Measurements from ENCODE around the gene ASPG. TPM values are rescaled to one million over a fixed set of nuclear protein-coding genes. Genes with fewer than 3 reads are reported as not detected.

The ASPG gene
- total RNA-seq, 4 donors from 2014 or later: 1.5 to 2.0 (median 1.9) TPM; not detected in 1

DNA sequence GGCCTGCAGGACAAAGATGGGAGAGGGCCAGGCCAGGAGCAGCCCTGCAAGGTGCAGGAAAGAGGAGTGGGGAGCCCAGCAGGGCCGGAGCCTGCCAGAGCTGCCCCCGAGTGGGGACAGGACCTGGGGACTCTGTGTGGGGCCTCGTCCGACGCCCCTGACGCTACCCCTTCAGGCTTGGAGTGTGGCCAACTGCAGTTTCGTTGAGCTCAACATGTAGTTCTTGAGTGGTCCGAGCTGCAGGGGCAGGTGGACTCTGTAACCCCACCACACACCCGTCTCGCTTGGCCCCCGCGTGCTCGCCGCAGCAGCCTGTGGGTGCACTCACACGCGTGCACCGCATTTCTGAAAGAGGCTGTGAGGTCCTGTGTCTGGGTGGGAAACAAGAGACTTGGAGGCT lies 2.0 kb downstream of the ASPG start:
- TF ChIP-seq, protein P1, sequence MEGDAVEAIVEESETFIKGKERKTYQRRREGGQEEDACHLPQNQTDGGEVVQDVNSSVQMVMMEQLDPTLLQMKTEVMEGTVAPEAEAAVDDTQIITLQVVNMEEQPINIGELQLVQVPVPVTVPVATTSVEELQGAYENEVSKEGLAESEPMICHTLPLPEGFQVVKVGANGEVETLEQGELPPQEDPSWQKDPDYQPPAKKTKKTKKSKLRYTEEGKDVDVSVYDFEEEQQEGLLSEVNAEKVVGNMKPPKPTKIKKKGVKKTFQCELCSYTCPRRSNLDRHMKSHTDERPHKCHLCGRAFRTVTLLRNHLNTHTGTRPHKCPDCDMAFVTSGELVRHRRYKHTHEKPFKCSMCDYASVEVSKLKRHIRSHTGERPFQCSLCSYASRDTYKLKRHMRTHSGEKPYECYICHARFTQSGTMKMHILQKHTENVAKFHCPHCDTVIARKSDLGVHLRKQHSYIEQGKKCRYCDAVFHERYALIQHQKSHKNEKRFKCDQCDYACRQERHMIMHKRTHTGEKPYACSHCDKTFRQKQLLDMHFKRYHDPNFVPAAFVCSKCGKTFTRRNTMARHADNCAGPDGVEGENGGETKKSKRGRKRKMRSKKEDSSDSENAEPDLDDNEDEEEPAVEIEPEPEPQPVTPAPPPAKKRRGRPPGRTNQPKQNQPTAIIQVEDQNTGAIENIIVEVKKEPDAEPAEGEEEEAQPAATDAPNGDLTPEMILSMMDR (IDR thresholded peaks at IDR 0.05): no peak
- ATAC-seq (ENCODE audit: low FRiP score): no peak
- no peak for DNase-seq (ENCODE audit: low spot score)

DNA sequence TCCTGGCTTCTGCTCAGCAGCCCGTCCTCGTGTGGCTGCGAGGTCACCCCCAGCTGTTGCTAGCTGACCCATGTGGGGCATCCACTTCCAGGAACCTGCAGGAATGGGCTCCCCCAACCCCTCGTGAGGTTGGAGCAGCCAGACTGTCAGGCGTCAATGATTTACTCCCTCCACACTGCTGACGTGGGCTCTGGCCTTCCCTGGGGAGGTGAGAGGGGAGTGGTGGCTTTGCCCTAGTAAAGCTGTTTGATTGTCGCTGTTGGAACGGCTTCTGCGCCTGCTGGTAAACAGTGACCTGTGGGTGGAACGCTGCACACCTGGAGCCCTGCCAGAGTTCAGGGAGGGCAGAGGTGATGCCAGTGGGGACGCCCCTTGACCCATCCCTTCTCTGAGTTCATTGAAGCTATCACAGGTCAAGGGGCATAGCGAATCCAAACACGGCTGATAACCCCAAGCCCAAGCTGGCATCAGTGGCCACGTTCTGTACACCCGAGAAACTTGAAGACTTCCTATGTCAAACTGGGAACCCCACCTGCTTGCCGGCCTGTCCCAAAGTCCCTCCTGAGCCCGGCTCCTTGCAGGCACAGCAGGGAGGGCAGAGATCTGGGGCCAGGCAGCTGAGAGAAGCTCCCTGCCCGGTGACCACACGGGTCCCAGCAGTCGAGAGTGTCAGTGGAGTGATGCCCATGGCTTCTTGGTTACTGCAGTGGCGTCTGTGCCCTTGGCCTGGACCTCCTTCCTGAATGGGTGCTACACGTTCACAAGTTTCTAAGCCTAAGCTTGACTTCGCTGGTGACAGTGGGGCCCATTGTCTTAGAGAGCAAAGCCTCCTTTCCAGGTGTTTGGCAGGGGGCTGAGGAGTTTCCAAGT lies 2.7 kb downstream of the ASPG start:
- TF ChIP-seq, protein P1 (IDR thresholded peaks at IDR 0.05): no peak
- ATAC-seq (ENCODE audit: low FRiP score) (no peak), DNase-seq (ENCODE audit: low spot score) (no peak)

DNA sequence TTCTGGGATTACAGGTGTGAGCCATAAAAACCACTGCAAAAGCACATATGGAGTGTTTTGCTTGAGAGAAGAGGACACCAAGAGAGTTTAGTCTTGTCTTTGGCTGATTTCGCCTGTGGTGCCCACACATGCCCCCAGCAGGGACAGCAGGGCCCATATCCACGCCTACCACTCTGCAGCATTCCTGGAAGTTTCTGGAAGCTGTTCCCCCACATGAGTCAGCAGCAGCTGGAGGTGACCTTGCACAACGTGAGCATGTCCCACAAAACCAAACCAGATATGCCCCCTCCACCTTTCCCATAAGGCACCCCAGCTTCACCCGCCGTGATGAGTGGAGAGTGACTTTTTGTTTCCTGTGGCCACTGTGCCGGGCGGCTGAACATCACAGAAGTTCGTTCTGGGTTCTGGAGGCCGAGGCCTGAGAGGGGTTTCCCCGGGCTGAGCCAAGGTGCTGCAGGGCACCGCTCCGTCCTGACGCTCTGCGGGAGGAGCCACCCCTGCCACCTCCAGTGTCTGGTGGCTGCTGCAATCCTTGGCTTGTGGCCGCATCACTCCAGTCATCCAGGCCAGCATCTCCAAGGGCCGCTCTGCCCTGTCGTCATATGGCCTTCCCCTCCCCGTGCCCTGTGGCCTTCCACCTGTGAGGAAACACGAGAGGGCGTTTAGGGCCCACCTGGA lies 4.7 kb downstream of the ASPG start:
- DNase-seq (ENCODE audit: low spot score) (no peak), ATAC-seq (ENCODE audit: low FRiP score) (no peak)
- TF ChIP-seq, protein P1 (IDR thresholded peaks at IDR 0.05): no peak

DNA sequence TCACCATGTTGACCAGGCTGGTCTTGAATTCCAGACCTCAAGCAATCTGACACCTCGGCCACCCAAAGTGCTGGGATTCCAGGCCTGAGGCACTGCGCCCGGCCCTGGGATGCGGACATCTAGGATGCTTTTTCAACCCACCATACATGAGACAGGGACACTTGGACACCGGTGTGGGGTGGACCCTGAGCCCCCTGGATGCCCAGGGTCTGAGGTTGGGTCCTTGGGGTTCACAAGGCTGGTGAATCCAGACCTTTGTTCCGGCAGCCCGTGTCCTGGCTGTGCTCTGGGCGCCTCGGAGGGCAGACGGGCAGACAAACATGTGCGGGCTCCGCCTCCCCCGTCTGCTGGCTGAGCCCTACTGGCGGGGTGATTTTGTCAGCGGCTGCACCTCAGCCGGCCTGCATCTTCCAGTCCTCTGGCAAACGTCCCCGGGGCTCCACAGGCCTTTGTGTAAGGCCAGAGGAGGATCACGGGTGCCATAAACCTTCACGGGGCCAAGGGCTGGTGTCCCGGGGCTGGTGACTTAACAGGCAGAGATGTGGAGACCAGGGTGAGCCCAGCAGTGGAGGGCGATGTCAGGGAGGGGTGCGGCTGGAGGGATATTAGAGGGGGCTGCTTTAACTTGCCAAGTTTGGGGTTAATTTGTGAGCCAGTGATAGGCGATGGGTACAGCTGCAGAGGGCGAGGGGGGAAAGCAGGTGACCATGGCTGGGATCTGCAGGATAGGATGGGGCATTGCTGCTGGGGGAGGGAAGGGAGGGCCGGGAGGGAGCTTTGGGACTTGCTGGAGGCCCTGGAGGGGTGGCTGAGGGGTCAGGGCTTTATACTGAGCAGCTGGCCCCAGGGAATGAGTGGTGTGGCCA lies 5.8 kb downstream of the ASPG start:
- TF ChIP-seq, protein P1 (IDR thresholded peaks at IDR 0.05): no peak
- DNase-seq (ENCODE audit: low spot score) (no peak), ATAC-seq (ENCODE audit: low FRiP score) (no peak)

DNA sequence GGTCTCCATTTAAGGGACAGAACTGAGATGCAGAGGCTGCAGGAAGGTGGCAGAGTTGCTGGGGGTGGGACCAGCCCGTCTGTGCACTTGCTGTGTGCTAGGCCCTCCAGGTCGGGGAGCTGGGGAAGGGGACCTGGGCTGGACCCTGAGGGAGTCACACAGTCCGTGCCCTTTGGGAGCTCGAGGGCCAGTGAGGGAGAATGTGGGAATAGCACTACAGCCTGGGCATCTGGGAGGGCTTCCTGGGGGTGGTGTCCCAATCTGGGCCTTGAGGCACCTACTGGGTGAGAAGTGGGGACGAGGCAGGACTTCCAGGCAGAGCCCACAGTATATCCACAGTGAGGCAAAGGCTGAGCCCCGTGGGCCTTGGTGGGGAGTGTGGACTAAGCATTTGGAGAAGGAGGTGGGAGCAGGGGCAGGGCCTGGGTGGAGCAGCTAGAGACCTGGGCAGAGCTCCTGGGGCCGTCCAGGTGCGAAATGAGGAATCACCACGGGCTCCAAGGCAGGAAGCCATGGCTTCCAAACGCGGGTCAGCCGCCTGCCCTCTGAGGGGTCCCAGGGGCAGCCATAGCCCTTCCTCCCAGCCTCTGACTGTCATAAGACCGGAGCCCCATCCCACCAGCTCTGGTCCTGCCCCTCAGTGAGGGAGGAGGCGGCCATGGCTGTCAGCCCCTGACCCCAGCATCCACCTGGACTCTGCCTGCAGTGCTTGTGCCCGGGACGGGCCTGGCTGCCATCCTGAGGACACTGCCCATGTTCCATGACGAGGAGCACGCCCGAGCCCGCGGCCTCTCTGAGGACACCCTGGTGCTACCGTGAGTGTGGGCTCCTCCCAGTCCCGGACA lies 6.6 kb downstream of the ASPG start:
- TF ChIP-seq, protein P1 (IDR thresholded peaks at IDR 0.05): no peak
- ATAC-seq (ENCODE audit: low FRiP score): no peak
- no peak for DNase-seq (ENCODE audit: low spot score)

DNA sequence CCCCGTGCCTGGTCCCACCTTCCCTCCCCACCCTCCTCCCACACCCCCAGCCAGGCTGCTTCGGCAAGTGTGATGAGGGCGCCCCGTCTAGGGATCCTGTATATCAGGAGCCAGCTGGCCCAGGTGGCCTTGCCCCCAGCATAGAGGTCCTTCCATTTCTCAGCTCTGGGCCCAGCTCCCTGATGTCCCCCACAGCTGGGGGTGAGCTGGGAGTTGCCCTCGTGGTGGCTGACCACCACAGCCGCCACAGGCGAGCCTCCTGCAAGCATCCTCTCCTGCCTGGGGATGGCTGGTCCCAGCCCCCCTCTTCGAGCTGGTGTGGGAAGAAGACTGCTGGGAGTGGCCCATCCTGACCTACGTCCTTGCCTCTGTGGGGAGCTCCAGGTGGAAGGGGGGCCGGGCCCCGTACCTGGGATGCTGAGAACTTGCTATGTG lies 7.4 kb downstream of the ASPG start:
- DNase-seq (ENCODE audit: low spot score): no peak
- no peak for ATAC-seq (ENCODE audit: low FRiP score)
- TF ChIP-seq, protein P1 (IDR thresholded peaks at IDR 0.05): no peak

All from omental fat pad (tissue), 4 donors.